Measurements from ENCODE around the gene DLG1.

DNA sequence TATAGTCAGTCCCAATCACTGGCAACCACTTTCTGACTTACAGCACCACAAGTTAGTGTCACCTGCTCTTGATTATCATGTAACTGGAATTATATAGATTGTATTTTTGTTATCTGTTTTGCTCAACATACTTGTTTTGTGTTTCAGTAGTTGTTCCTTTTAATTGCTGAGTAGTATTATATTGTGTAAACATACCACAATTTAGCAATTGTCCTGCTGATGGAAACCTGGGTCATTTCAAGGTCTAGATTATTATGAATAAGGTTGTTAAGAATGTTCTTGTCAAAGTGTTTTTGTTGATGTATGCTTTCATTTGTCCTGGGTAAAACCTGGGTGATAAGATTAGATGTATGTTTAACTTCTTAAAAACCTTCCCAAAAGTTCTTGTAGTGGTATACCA, 186.7 kb downstream of the DLG1 start:
- TF ChIP-seq, protein P1, sequence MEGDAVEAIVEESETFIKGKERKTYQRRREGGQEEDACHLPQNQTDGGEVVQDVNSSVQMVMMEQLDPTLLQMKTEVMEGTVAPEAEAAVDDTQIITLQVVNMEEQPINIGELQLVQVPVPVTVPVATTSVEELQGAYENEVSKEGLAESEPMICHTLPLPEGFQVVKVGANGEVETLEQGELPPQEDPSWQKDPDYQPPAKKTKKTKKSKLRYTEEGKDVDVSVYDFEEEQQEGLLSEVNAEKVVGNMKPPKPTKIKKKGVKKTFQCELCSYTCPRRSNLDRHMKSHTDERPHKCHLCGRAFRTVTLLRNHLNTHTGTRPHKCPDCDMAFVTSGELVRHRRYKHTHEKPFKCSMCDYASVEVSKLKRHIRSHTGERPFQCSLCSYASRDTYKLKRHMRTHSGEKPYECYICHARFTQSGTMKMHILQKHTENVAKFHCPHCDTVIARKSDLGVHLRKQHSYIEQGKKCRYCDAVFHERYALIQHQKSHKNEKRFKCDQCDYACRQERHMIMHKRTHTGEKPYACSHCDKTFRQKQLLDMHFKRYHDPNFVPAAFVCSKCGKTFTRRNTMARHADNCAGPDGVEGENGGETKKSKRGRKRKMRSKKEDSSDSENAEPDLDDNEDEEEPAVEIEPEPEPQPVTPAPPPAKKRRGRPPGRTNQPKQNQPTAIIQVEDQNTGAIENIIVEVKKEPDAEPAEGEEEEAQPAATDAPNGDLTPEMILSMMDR (conservative IDR thresholded peaks at IDR 0.05; ENCODE audit: low read depth, low read length) = no peak
- TF ChIP-seq RFX5 (IDR thresholded peaks at IDR 0.05; ENCODE audit: low read depth, low read length) = no peak
- no peak for TF ChIP-seq CHD1 (IDR thresholded peaks at IDR 0.05; ENCODE audit: low read depth, low read length)
- no peak for TF ChIP-seq POLR2A (IDR thresholded peaks at IDR 0.05; ENCODE audit: low read depth, low read length)
- TF ChIP-seq CEBPB (IDR thresholded peaks at IDR 0.05; ENCODE audit: low read depth, low read length) = no peak
- no peak for TF ChIP-seq RAD21 (IDR thresholded peaks at IDR 0.05; ENCODE audit: low read length)
- TF ChIP-seq MXI1 (IDR thresholded peaks at IDR 0.05; ENCODE audit: borderline replicate concordance, low read depth, low read length) = no peak
- TF ChIP-seq BHLHE40 (IDR thresholded peaks at IDR 0.05; ENCODE audit: low read depth, low read length) = no peak
- TF ChIP-seq FOS (IDR thresholded peaks at IDR 0.05; ENCODE audit: low read depth, low read length) = no peak

Measured in IMR-90 (cell line).